HG03520 (cell line): ENCODE measurements around the gene APOD.

Experiments used
- ATAC-seq: cut with Tn5 transposase; IDR thresholded peaks from one replicate; pipeline ENCODE4 v1.9.1; 2021; ENCODE audit warnings: mild to moderate bottlenecking, moderate library complexity; ENCODE audit not compliant: unreplicated experiment

APOD gene

DNA sequence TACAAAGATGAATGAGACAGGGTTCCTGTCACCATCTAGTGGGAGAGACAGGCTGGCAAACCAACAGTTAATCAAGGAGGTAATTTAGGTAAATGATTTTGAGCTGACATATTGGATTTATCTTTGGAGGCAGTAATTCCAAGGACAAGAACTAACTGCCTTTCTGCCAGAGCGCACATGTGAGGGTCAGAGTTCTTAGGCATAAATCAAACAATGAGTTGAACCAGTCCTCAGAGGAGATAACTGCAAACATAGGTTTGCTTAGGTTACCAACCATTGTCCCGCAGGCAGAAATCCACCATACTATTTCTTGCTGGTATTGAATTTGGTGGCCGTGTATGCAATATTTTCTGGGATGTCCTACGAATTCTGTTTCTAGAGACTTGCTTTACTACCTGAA lies 26.4 kb downstream of the APOD start:
- ATAC-seq = no peak

DNA sequence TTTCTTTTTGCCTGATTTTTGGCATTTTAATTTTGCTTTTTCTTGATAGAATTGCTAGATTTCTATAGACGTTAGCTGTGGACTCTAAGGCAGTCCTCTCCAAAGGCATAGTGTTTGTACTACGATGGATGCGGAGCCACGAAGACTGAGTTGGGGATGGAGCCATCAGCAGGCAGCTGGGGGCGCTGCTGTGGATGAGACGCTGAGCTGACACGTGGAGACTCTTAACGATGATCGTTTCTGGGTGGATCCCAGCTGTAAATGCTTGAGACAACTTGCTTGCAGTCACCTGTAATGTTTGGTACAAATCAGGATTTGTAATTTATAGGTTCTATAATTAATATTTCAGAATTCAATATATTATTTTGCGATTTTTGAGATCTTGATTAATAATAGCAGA lies 27.4 kb downstream of the APOD start:
- ATAC-seq = no peak

DNA sequence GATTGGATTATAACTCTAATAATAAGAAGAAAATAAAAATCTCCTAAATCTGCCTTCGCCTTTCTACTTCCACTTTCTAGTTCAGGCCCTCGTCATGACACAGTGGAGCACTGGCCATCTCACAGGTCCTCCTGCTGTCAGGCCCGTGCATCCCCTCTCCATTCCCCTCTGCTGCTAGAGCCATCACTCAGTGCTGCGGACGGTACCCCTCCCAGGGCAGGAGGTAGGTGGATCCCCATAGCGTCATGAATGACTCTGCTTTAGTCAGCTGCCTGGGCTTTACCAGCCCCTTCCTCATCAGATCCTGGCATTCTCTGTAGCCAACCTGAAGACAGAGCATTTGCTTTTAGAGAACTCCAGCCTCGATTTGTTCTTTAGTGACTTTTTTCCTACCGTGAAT lies 28.6 kb downstream of the APOD start:
- no peak for ATAC-seq

DNA sequence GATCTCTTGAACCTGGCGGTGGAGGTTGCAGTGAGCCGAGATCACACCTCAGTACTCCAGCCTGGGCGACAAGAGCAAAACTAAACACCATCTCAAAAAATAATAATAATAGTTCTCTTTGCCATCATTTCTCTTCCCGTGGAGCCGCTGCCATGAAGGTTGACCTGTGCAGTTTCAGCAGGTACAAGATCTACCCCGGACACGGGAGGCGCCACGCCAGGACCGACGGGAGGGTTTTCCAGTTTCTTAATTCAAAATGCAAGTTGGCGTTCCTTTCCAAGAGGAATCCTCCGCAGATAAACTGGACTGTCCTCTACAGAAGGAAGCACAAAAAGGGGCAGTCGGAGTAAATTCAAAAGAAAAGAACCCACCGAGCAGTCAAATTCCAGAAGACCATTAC lies 29.3 kb downstream of the APOD start:
- ATAC-seq = no peak

DNA sequence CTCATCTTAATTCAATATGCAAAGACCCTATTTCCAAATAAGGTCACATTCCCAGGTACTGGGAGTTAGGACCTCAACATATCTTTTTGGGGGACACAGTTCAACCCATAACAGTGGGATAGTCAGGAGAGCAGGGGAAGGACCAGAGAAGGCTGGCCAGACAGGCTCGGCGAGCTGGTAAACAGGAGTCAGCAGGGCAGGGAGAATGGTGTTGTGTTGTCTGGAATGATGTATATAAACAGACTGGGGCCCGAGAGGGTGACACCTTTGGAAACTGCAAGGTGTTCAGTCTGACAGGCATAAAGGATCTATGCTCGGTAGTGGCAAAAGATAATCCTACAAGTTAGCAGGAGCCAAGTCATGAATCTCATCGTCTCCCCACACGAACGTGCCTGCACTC lies 30.5 kb downstream of the APOD start:
- no peak for ATAC-seq

DNA sequence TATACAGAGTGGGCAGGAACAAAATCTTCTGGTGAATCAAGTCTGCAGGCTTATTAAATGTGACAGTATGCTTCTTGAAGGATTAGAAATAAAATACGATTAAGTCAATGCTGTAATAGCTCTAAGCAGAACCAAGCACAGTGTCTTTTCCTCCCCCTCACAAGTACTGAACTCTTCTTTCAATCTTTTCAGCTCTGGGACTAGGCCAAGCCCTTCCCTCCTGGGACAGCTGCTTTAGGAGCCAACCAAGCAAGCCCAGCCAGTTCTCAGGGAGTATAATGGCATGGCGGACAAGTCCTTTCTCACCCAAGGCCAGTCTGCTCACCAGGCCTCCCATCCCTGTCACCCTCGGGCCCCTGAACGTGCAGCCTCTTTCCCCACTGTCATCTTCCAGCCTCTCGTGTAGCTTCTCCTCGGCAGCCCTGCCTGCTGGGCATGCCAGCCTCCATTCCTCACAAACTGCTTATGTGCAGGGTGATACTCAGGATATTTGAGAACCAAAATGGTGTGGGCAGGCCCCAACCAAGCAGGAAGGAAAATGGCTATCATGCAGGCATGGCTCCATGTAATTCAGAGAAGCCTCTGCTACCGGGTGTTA lies 32.3 kb downstream of the APOD start:
- no peak for ATAC-seq

DNA sequence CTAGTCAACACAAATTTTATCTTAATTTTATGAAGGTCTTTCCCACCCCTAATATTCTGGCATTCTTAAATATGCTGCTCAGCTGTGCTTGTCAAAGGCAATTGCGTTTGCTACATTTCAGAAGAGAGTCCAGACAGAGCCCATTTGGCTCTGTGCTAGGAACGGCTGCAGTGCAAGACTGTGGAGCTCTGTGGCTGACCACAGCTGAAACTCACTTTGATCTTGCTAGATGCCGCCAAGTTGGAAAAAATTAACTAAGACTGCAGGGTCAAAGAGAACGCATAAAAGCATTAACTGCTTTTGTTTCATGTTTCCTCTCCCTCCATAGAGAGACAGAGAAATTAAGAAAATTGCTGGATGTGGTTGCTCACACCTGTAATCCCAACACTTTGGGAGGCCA lies 33.0 kb downstream of the APOD start:
- ATAC-seq = no peak

DNA sequence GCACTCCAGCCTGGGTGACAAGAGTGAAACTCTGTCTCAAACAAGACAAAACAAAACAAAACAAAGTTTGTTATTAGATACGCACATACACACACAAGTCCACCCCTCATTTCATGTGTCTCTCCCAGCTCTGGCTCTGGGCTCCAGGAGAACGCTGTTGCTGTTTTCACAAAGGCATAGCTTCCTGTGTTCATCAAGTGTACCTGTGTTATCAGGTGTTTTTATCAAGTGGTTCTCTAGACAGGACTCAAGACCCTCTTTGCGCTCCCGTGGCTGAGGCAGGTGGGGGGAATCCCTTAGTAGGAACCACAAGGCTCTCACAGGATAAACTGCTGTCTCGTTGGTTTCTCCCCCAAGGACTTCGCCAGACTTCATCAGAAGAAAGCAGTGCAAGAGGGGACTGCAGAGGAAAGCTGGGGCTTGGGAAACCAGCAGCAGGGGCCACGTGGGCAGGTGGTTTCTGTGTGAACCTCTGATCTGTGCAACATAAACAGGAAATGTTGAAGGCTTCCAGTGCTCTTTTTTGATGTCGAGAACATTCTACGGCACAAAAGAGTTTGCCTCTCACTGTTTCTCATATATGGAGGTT lies 33.7 kb downstream of the APOD start:
- peak; percentile 56 for ATAC-seq

DNA sequence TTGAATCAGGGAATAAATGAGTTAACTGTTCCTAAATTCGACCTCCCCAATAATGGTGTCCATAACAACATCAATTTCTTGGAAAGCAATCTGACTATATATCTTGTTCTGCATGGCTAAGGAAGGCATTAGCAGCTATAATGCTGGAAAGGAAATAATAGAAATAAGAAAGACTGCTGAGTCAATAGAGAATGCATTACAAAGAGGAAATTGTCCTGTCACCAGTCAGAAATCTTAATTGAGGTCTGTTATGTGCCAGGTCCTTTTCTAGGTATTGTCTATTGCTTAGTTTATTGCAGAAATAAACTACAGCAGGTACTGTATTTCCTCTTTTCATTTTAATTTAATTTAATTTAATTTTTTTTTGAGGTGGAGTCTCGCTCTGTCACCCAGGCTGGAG lies 34.8 kb downstream of the APOD start:
- ATAC-seq = no peak

DNA sequence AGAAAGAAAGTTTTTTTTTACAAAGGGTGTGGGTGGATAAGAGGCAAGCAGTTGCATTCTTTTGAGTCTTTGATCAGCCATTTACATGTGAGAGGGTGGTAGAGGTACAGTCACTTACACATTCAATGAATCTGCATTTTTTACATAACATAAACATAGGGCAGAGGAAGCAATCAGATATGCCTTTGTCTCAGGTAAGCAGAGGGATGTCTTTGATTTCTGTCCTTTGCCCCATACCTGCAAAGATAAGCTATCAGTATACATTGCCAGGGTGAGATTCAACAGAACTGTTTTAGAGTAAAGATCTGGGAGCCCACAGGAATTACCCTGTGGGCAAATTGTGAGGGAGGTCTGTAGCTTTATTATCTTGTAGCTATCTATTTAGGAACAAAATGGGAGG lies 35.2 kb downstream of the APOD start:
- no peak for ATAC-seq

DNA sequence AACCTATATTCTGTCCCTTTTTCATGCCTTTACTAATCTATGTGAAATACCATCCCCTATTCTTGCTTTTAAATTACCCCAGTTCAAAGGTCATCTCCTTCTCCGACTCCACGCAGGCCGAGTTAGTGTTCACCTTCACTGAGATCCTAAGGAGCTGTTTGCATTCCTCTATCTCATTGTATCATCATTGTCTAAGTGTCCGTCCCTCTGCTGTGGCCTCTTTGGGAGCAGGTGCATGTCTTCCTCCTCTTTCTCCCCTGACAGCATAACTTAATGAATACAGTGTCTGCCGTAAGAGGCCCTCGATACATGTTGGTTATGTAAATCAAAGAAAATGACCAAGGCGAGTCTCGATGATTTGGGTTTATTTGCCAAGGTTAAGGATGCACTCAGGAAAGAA lies 35.7 kb downstream of the APOD start:
- no peak for ATAC-seq

DNA sequence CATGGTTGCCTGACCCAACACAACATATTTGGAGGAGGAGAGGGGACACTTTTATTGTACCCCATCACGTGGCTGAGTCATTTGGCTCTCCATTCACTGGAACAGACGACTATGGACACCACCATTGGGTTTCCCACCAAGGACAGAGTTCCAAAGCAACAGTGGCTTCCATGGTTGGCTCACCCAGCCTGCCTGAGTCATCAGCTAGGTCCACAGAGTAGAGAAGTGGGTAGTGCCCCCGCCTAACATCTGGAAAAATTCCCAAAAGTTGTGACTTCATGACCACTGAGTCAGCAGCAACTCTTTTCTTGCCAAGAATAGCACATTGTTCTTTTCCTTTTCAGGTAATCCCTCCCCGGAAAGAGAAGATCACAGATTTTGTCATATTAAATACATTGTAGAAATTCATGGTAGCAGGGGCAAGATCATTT lies 37.6 kb downstream of the APOD start:
- ATAC-seq = no peak

DNA sequence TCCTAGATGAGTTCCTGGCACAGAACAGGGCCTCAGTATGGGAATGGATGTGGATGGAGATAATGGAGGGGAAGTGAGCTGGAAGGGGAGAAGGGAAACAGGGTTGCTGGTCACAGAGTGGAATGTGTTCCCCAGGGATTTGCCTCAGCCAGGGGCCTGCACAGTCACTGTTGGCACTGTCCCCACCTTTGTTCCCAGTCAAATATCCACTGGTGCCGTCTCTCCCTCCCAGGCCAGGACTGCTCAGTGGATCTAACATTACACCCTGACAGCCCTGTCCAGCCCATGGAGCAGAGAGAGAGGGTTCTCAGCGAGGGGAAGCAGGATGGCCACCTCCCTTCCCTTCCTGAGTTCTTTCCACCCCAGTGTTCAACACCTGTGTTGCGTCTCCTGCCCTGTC lies 39.1 kb downstream of the APOD start:
- ATAC-seq = no peak

DNA sequence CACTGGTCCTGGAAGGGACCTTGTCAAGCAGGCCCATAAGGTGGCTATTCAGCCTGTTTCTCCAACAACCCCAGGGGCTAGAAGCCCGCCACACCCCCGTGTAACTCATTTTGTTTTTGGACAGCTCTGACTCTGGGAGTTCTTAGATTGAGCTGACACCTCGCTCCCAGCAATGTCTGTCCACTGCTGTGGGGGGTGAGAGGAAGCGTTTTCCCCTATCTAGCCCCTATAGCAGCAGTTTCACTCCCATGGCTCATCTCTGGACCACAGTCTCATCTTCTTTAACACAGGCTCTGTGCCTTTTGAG lies 39.6 kb downstream of the APOD start:
- ATAC-seq = no peak

DNA sequence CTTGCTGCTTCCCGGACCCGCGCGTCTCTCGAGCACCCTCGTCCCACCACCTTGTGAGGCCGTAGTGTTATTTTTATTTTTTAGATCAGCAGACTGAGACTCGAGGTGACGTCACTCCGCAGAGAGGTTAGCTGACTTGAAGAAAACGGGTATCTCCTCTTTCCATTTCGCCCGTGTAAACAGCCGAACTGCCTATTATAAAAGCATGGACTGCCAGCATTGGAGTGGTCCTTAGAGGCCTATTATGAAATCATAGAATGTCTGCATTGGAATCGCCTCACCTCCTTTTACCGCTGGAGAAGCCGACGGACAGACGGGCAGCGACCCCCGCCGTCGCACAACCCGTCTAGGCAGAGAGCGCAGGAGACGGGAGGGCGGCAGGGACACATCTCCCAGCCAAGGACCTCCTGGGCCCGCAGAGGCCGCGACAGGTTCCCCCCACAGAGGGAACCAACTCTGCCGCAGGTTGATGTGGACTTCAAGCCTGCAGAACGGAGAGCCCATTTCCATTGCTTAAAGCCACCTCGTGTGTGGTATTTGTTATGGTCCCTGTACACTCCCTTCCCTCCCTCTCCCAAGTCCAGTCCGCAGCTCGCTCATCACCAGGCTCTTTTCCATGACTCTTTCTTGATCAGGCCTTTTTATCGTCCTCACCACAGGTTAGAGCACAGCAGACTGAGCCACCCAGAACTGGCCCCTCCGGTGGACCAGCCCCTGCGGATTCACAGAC lies 40.1 kb downstream of the APOD start:
- ATAC-seq = no peak

DNA sequence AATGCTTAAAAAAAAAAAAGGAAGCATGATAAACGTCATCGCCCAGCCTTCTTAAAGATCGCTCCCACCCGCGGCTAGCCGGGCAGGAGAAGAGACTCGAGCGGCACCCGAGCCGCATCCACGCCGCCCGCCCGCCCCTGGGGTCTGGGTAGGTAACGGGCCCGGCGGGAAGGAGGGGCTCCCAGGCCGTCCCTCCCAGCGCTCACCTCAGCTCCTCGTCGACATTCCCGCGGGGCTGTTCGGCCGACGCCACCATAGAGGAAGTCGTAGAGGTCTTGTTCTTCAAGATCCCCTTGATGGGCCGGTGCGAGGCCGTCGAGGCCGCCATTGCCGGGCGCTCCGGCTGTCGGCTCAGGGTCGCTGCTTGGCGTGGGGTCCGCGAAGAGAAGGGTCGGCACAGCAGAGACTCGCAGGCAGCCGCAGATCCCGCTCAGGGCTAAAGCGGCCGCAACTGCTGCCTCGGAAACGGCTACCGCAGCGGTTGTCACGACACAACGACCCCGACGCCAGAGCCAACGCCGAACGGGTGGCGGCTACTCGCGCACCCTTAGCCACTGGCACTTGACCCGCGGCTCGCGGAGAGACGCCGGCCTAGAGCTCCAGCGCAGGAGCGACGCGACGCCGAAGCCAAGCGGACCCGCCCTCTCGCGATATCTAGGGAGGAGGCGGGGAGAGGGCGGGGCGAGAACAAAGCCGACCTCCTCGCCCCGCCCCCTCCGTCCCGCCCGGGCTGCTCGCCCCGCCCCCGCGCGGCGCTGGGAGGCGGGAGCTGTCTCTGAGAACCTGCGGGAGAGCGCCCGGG lies 40.8 kb downstream of the APOD start, which contains the start of gene PPP1R2:
Gene PPP1R2 (minus strand): TSS at position 628 of the 802 bp plus-strand sequence. CDS start 300 bp downstream, at position 328.
- peak; percentile 72 for ATAC-seq

DNA sequence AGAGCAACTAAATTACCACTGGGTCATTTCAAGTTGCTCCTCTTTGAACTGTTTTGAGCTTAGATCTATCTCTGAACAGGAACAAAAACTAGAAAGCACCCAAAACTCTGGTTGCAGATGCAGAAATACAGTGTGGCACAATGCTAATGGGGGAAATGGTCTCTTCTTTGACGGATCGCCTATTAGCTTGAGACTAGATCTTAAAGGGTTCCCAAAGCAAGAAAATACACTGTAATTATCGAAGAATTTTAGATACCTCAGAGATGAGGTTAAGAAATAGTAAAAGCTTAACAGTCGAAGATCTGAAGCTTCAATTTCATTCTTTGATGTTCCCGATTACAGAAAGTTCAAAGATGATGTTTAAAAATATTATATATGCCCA lies 41.4 kb downstream of the APOD start:
- ATAC-seq = no peak

DNA sequence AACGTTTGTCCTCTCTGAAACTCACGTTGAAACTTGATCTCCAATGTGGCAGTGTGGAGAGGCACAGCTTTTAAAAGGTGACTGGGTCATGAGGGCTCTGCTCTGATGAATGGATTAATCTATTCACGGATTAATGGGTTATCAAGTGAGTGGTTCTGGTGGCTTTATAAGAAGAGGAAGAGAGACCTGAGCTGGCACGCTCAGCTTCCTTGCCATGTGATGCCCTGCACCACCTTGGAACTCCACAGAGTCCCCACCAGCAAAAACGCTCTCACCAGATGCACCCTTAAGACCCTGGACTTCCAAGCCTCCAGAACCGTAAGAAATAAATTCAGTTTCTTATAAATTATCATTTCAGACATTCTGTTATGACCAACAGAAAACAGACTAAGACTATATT lies 43.2 kb downstream of the APOD start:
- ATAC-seq = no peak

DNA sequence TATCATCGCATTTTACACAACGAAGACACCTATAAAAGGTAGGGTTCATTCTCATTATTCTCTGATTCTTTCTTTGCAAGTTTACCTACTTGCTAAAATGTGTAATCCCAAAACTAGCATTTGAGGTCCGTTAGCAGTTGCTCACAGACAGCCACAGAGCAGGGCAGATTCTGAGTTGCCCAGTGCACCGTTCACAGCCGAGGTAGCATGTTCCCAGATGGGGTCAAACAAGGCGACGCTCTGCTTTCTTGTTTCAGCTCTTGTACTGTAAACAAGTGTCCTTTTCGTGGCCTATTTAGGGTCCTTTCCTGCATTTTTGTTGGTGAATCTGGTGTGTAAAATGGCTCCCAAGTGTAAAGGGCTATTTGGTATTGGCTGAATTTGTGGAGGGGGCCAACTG lies 43.7 kb downstream of the APOD start:
- ATAC-seq = no peak

DNA sequence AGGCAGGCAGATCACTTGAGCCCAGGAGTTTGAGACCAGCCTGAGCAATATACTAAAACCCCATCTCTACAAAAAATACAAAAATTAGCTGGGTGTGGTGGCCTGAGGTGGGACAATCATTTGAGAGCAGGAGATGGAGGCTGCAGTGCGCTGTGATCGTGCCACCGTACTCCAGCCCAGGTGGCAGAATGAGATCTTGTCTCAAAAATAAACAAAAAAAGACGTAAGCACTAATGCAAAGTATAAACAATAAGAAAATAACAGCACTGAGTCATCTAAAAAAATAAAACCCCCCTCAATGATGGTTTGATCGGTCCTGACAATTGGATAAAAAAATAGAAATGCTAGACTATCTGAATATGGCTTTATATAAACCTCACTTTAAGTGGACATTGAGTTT lies 44.3 kb downstream of the APOD start:
- ATAC-seq = no peak

DNA sequence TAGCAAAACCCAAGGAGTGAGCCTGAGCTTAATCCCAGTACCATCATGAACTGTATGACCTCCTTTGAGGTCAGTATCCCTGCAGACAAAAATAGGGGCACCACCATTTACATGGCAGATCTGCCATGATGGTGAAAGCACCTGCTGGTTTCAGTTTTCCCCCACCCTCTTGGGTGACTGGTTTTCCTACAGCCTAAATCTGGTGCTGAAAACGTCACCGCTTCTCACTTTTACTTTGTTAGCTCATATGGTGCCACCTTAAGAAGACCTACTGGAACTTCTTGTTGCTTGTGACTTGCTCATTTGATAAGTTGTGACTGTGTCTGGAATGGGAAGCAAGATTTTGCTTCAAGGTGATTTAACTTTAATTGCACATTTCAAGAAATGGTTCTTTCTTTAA lies 45.7 kb downstream of the APOD start:
- ATAC-seq = peak; percentile 36

DNA sequence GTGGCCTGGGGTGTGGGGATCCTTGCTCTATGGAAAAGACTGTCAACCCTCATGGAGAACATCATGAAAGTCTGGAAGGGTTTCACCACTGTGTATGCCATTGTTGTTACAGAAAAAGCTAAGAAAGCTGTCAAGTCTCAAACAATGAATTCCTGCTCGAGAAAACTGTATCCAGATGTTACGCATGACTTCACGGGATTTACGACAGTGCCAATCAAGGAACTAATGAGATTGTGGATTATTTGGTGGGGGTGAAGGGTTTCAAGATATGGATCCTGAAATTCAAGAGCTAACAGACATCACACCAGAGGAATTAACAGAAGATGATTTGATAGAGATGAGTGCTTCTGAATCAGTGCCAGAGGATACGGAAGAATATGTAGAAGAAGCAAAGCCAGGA lies 48.4 kb downstream of the APOD start:
- no peak for ATAC-seq
